PFSK-1 (cell line): ENCODE results near the gene RASIP1.

ENCODE experiments used
- POLR2AphosphoS5 ChIP-seq: IDR thresholded peaks from 2 replicates; pipeline ENCODE4 v1.6.1; 2012; ENCODE audit warnings: low read depth, mild to moderate bottlenecking, control low read depth, low read length, moderate library complexity
- SIN3A ChIP-seq: IDR thresholded peaks from 2 replicates; pipeline ENCODE4 v1.6.1; 2012; ENCODE audit warnings: mild to moderate bottlenecking, low read length, moderate library complexity, borderline replicate concordance; ENCODE audit not compliant: insufficient read depth
- TF ChIP-seq, protein P1 (sequence below), 2 experiments: IDR thresholded peaks; 2 replicates each; pipeline versions ENCODE4 v1.6.1 to v1.8.0; 2011 to 2012; ENCODE audit warnings: low read depth in 2 of 2, low read length in 2 of 2, control low read depth in 1 of 2, inconsistent platforms in 1 of 2, mild to moderate bottlenecking in 1 of 2, moderate library complexity in 1 of 2; ENCODE audit not compliant: insufficient read depth in 1 of 2

DNA sequence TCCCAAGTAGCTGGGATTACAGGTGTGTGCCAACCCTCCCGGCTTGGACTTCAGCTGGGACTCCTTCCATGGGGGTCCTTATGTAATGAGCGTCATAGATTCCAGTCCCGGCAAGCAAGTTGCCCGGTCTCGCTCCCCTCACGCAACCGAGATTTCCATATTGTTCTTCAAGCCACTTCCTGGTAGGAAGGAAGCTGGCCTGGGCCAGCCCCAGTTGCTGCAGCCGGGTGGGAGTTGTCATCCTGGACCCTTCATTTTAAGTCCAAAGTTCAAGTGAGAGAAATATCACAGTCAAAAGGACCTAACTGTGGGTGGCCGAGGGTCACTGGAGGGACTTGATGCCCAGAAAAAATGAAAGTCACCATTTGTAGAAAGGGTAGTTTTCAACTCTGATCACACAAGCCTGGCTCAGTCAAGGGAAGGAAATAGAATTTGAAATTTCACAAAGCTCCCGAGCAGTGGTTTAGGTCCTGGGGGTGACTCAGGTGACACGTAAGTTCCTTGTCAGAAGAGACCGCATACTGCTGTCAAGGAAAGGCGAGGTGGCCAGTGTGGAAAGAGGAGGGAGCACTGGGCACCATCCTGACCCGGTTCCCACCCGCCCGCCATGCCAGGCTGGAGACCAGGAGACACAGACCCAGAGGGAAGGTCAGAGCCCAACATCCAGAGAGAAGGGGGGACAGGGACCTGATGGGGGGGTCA is 20.2 kb upstream of the RASIP1 start:
- TF ChIP-seq SIN3A (no peak), POLR2AphosphoS5 (no peak)
- TF ChIP-seq, protein P1, sequence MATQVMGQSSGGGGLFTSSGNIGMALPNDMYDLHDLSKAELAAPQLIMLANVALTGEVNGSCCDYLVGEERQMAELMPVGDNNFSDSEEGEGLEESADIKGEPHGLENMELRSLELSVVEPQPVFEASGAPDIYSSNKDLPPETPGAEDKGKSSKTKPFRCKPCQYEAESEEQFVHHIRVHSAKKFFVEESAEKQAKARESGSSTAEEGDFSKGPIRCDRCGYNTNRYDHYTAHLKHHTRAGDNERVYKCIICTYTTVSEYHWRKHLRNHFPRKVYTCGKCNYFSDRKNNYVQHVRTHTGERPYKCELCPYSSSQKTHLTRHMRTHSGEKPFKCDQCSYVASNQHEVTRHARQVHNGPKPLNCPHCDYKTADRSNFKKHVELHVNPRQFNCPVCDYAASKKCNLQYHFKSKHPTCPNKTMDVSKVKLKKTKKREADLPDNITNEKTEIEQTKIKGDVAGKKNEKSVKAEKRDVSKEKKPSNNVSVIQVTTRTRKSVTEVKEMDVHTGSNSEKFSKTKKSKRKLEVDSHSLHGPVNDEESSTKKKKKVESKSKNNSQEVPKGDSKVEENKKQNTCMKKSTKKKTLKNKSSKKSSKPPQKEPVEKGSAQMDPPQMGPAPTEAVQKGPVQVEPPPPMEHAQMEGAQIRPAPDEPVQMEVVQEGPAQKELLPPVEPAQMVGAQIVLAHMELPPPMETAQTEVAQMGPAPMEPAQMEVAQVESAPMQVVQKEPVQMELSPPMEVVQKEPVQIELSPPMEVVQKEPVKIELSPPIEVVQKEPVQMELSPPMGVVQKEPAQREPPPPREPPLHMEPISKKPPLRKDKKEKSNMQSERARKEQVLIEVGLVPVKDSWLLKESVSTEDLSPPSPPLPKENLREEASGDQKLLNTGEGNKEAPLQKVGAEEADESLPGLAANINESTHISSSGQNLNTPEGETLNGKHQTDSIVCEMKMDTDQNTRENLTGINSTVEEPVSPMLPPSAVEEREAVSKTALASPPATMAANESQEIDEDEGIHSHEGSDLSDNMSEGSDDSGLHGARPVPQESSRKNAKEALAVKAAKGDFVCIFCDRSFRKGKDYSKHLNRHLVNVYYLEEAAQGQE (IDR thresholded peaks at IDR 0.05; ENCODE audit: insufficient read depth in 1 of 2, low read depth in 2 of 2, low read length in 2 of 2): no peak
